CD4-positive, alpha-beta T cell treated with Interleukin-17A for 4 hours (primary cell): ENCODE data around the gene NPC1L1.

Source experiments
- DNase-seq: peaks from one replicate; pipeline ENCODE4 v3.0.0-alpha.2; 2020; ENCODE audit warnings: mixed read lengths

Gene NPC1L1

GRCh38 chr7:44469461-44470134 lies 71.5 kb downstream of the NPC1L1 start:
- no peak for DNase-seq

GRCh38 chr7:44467217-44467548 lies 73.9 kb downstream of the NPC1L1 start:
- no peak for DNase-seq

- DNase-seq = no peak
Measured at GRCh38 chr7:44466300-44467216, 74.6 kb downstream of the NPC1L1 start.

GRCh38 chr7:44465490-44465889 lies 75.6 kb downstream of the NPC1L1 start:
- no peak for DNase-seq

GRCh38 chr7:44463169-44463808 lies 77.8 kb downstream of the NPC1L1 start:
- DNase-seq = no peak
